Activated effector memory CD4-positive, alpha-beta T cell treated with Interleukin-2 at 50 U/mL for 16 hours (primary cell): Measurements from ENCODE around the gene OR6N2.

ENCODE experiments used
- DNase-seq: peaks from one replicate; pipeline ENCODE4 v3.0.0-alpha.2; 2020

Gene OR6N2

GRCh38 chr1:158781104-158781503, at the start of gene OR6N2:
TSS of gene OR6N2 (minus strand) at chr1:158781204. CDS start at chr1:158777635, 3,569 bp downstream.
- no peak for DNase-seq

- no peak for DNase-seq
Observed at GRCh38 chr1:158830074-158830677, 49.2 kb upstream of the OR6N2 start.

- no peak for DNase-seq
Observed at GRCh38 chr1:158821723-158822122, 40.7 kb upstream of the OR6N2 start.

- DNase-seq = no peak
Observed at GRCh38 chr1:158819461-158820443, 38.7 kb upstream of the OR6N2 start.

GRCh38 chr1:158818975-158819431, 38.0 kb upstream of the OR6N2 start:
- DNase-seq = no peak

GRCh38 chr1:158818560-158818959, 37.6 kb upstream of the OR6N2 start:
- DNase-seq = no peak

GRCh38 chr1:158814970-158815369, 34.0 kb upstream of the OR6N2 start:
- no peak for DNase-seq

- no peak for DNase-seq
Observed at GRCh38 chr1:158813164-158813563, 32.2 kb upstream of the OR6N2 start.

GRCh38 chr1:158812336-158812735, 31.3 kb upstream of the OR6N2 start:
- no peak for DNase-seq

- DNase-seq = no peak
Observed at GRCh38 chr1:158810311-158810710, 29.3 kb upstream of the OR6N2 start.

- DNase-seq = no peak
Observed at GRCh38 chr1:158809862-158810261, 28.9 kb upstream of the OR6N2 start.

- DNase-seq = no peak
Observed at GRCh38 chr1:158809256-158809655, 28.3 kb upstream of the OR6N2 start.

GRCh38 chr1:158806916-158807536, 26.0 kb upstream of the OR6N2 start:
- DNase-seq = no peak

GRCh38 chr1:158803678-158804077, 22.7 kb upstream of the OR6N2 start:
- no peak for DNase-seq

GRCh38 chr1:158801396-158801795, 20.4 kb upstream of the OR6N2 start:
- DNase-seq = no peak

- no peak for DNase-seq
Observed at GRCh38 chr1:158800526-158800925, 19.5 kb upstream of the OR6N2 start.

GRCh38 chr1:158799689-158800088, 18.7 kb upstream of the OR6N2 start:
- DNase-seq = no peak

GRCh38 chr1:158798531-158798930, 17.5 kb upstream of the OR6N2 start:
- no peak for DNase-seq

- no peak for DNase-seq
Observed at GRCh38 chr1:158794247-158794646, 13.2 kb upstream of the OR6N2 start.

- no peak for DNase-seq
Observed at GRCh38 chr1:158793604-158794003, 12.6 kb upstream of the OR6N2 start.

- DNase-seq = no peak
Observed at GRCh38 chr1:158771950-158772866, 8.8 kb downstream of the OR6N2 start, which contains the start of gene OR6N1. TSS of gene OR6N1 (minus strand) at chr1:158772195. CDS start at chr1:158766682, 5,513 bp downstream.

GRCh38 chr1:158754420-158754819, 26.6 kb downstream of the OR6N2 start, which contains the start of gene OR6K6:
TSS of gene OR6K6 (plus strand) at chr1:158754720. CDS start at chr1:158754888, 168 bp downstream.
- no peak for DNase-seq
